ENCODE results near the gene NCAM1.

- TF ChIP-seq, protein P1, sequence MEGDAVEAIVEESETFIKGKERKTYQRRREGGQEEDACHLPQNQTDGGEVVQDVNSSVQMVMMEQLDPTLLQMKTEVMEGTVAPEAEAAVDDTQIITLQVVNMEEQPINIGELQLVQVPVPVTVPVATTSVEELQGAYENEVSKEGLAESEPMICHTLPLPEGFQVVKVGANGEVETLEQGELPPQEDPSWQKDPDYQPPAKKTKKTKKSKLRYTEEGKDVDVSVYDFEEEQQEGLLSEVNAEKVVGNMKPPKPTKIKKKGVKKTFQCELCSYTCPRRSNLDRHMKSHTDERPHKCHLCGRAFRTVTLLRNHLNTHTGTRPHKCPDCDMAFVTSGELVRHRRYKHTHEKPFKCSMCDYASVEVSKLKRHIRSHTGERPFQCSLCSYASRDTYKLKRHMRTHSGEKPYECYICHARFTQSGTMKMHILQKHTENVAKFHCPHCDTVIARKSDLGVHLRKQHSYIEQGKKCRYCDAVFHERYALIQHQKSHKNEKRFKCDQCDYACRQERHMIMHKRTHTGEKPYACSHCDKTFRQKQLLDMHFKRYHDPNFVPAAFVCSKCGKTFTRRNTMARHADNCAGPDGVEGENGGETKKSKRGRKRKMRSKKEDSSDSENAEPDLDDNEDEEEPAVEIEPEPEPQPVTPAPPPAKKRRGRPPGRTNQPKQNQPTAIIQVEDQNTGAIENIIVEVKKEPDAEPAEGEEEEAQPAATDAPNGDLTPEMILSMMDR (conservative IDR thresholded peaks at IDR 0.05; ENCODE audit: low read depth, low read length) = no peak
- no peak for TF ChIP-seq EZH2 (IDR thresholded peaks at IDR 0.05; ENCODE audit: low read length, unreplicated experiment)
- no peak for TF ChIP-seq EZH2phosphoT487 (IDR thresholded peaks at IDR 0.05; ENCODE audit: borderline replicate concordance, low read length)
Observed at GRCh38 chr11:113261709-113262475, 300.7 kb downstream of the NCAM1 start.

All from PC-3 (cell line).